HG03095 (cell line): ENCODE results near the gene SLC9A9.

ENCODE experiments used
- ATAC-seq: cut with Tn5 transposase; IDR thresholded peaks from one replicate; pipeline ENCODE4 v1.9.1; 2021; ENCODE audit warnings: moderate library complexity; ENCODE audit not compliant: unreplicated experiment

SLC9A9 gene

DNA sequence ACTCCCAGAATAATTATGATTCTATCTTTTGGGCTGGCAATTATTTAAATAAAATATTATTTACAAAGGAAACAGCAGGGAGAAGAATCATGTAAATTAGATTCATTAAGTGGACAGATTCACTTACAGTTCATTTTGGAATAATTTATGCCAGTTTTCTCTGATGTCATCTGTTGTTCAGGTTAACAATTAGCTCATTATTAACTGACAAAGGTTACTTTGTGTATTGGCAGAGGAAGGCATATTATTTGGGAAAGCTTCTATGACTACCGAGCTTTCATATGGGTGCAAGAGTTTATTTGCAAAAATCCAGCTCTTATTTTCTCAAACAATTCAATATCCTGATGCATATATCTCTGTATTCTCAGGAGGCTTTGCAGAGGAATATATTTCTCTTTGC, 504.3 kb downstream of the SLC9A9 start:
- no peak for ATAC-seq

DNA sequence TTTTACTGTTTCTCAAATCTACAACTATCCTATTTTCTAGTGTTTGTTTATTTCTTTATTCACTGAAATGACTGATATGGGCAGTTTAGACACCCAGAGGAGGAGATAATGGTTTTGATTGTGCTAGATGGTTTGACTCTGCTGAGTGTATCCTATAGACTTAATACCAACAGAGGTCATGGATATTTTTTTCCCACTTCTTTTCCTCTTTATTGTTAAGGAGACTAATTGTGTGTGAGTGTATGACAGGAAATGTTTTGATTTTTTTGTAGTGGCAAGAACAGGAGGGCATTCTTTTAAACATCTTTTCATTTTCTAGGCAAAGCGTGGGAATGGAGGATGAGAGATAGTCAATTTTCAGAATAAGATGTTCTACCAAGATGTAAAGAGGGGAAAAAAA, 505.2 kb downstream of the SLC9A9 start:
- ATAC-seq: no peak

DNA sequence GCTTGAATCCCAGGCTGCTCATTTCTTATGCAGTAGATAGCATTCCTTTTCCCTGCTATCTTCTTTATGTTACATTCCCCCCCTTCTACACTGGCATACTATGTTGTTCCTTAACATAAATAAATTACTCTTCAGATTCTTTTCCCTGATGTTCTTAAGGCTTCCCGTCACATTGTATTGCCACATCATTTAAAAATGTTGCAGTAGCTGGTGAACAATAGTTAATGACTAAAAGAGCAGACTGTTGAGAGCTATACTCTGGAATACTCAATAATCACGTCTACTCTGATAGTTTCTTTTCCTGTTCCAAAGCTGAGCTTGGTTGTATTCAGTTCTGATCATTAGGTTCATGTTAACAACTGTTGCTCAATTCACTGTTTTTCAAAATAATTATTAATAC, 508.8 kb downstream of the SLC9A9 start:
- ATAC-seq: no peak

DNA sequence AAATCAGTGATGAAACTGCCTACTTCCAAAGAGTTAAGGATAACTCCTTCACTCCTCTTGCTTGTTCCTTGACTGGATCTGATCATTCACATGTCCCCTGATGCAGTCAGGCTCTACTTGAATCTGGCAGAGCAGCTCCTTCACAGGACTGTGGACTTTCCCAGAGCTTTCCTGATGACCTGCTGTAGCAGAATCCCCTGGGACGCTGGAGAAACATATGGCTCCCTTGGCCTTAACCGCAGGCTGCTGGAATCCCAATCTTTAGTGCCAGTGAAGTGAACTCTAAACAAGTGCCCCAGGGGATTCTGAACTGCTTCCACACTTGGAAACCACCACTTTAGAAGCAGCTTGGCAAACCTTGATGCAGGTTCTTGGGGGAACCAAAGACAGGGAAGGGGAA, 510.9 kb downstream of the SLC9A9 start:
- no peak for ATAC-seq

DNA sequence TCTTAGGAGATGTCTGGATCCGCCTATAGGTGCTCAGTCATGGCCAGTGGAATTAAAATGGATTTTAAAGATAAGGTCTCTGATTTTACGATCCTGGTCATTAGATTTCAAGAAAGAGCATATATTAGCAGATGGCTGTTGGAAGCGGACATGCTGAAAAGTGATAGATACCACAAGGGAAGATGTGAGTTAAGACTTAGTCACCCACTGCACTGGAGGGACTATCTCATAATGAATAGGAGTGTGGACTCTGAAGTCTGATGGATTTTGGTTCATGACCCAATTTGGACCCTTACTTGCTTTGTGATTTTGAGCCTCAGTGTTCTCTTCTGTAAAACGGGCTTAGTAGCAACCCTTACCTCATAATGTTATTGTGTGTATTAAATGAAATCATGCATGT, 514.0 kb downstream of the SLC9A9 start:
- ATAC-seq: no peak

DNA sequence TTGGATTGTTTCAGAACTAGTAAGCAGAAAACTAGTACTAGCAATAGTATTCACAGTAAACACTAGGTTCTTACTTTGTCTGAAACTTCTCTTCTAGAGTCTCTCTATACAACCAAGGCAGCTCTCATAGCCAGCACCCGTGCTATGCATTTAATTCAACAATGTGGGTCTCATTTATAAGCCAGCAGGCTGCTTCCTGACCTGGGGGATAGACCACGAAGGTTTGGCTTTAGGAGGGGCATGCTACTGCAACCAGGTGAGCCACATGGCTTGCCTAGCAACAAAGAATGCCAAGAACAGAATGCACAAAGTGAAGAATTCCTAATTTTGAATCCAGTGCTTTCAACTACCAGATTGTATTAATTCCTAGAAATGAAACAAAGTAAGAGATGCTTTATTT, 514.9 kb downstream of the SLC9A9 start:
- no peak for ATAC-seq

DNA sequence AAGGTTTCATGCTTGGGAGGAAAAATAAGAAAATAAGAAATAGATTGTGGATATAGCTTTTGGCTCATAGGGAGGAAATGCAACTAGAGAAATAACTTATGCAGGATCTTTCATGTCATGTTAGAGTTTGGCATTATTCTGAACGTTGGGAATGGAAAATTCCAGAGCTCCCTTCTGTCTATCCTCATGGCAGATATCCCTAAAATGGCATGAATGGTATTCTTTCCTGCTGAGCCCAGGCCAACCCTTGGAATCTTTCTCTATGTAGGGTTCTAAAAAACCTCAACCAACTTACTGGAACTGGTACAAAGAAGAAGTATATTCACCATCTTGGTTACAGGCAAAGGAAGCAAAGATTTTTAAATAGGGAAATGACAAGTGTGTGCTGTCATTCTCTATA, 516.2 kb downstream of the SLC9A9 start:
- no peak for ATAC-seq

DNA sequence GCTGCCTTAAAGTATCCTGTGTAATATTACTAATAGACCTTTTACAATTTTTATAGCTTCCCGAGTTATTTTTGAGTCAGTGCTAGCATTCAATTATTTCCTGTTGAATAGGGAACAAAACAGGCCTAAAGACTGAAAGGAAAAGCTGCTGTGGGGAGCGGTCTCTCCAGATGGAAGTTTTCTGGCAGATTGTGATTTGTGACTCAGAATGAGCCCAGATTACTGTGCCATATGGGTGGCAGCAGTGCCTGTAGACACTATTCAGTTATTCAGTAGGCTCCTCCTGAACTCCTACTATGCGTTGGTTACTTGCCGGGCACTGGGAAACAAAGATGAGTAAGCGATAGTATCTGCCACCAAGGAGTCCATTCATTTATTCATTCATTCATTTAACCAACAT, 516.9 kb downstream of the SLC9A9 start:
- no peak for ATAC-seq

DNA sequence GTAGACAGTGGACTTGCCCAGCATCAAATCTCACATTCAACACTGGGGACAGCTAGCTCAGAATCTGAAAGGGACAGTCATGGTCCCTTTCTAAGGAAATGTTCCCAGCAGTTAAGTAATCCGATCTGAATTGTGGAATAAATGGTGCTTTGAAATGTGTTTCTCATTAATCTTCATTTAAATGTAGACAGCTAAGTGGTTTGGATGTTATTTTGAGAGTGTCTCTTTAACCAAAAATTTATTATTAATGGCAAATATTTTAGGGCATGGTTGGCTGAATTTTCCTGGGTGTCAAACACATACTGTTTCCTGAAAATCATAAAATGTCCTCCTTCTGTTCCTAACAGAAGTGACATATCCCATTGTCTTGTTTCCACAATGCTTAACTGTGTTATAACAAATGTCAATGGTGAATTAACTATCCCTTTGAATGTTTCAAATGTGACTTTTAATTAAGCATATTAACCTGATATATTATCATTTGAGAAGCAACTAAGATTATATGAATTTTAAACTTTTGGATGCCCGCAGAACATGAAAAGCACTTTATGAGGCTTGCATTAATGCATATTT, 517.9 kb downstream of the SLC9A9 start:
- no peak for ATAC-seq

DNA sequence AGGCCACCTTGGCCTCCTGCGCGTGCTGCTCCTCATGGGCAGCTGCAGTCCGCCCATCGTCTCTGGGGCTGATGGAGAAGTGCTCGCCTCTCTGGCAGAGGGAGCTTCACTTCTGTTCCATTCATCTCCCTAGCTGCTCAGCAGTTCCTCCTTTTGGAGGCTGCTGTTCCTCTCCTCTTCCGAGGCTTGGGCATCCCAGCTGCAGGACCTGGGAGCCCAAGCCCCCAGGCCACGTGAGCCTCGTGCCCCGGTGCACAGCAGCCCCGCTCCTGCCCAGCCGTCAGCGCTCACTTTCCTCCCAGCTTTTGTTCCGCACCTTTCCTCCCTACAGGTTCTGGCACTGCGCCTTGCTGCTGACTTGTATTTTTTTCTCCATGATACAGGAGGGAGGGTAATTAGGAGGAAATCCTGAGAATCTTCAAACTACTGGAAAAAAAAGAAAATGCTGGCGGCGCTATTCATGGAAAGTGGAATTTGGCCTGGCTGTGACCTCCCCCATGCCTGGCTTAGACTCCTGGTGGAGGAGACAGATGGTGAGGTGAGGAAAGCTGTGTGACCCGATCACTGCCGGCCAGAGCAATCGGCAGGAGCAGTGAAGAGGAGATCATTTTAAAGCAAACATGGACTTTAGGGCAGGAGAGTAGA, 518.6 kb downstream of the SLC9A9 start:
- ATAC-seq: no peak

DNA sequence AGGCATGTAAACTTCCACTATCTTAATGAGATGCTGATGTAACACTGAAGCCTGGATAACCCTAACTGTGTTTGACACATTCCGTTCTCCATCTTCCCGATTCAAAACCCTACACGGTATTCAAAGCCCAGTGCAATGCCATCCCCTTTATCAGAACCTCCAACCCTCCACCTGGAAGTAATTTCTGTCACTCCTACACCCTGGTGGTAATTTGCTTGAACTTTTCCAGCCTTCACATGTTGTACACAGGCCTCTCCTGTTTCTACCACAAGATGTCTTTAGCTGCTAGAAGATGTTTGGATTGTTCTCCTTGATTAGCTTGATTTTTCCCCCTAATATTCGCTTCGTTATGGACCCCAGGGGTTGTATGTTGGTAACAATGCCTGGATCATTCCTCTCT, 519.8 kb downstream of the SLC9A9 start:
- ATAC-seq: no peak

DNA sequence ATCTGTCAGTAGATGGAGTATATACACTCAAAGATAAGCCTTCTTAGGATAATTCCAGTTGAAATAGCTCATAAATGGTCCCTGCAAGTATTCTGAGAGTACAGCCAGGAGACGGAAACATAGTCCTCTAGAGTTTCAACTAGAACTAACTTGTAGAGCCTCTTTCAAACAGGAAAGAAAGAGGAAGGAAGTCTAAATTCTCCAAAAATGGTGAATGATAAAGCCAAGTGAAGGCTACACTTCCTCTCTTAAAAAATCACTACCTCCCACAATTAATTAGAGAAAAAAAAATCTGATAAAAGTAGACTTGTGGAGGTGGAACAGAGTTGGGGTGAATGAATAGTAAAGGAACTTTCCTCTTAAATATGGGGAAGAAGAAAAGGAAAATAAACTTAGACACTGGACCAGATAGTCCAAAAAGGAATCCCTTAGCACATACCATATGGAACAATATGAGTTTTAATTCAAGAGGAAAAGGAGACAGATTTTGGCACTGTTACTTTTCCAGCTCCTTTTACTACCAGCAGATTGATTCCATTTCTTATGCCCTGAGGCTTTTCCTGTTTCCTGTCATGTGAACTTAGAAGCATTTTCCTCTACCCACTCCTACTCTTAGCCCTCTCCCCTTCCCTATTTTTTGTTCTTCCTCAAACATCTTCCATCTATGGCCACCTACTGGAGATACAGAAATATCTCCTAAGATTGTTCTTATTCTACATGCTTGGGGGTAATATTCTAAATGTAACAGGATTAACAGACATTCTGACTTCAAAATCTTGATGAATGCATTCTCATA, 521.1 kb downstream of the SLC9A9 start:
- ATAC-seq: no peak

DNA sequence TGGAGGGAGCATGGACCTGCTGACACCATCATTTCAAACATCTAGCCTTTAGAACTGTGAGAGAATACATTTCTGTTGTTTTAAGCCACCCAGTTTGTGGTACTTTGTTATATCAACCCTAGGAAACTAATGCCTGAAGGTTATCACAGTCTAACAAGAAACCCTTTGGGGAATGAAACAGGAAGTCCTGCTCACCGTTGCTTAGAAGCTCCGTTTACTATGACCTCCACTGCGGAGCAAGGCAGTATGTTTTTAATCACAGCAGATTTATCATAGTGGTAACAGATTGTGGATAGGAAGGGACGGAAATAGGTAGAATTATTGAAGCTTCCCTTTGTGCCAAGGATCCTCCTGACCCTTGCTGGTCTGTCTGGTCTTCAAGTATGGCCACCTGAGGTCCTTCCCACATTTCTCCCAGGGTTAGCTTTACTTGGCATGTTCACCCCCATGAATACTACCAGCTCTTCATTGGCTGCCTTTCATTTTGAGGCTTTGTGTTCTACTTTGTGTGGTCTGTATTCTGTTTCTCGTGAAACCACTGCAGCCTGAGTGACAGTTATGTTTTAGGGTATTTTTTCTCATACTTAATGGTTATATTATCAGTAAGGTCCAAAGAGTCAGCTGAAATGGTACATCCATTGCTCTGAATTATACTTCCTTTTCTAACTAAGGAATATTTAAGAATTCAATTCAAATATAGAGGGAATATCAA, 527.1 kb downstream of the SLC9A9 start:
- no peak for ATAC-seq

DNA sequence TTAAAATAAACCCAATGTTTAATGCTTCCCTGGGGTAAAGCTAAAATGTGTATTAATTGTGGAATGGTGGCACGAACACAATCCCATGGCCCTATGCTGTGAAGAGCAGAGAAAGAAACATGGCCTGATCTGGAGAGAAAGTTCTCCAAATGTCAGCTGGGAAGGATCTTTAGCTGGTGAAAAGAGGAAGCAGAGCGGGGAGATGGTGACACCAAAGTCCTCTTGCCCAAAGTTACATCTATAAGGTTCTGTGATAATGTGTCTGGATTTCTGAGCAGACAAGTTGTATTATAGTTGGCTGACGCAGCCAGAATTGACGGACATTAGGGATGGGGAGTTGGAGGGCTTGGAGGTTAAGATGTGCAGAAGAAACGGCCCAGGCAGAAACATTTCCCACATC, 532.5 kb downstream of the SLC9A9 start:
- no peak for ATAC-seq

DNA sequence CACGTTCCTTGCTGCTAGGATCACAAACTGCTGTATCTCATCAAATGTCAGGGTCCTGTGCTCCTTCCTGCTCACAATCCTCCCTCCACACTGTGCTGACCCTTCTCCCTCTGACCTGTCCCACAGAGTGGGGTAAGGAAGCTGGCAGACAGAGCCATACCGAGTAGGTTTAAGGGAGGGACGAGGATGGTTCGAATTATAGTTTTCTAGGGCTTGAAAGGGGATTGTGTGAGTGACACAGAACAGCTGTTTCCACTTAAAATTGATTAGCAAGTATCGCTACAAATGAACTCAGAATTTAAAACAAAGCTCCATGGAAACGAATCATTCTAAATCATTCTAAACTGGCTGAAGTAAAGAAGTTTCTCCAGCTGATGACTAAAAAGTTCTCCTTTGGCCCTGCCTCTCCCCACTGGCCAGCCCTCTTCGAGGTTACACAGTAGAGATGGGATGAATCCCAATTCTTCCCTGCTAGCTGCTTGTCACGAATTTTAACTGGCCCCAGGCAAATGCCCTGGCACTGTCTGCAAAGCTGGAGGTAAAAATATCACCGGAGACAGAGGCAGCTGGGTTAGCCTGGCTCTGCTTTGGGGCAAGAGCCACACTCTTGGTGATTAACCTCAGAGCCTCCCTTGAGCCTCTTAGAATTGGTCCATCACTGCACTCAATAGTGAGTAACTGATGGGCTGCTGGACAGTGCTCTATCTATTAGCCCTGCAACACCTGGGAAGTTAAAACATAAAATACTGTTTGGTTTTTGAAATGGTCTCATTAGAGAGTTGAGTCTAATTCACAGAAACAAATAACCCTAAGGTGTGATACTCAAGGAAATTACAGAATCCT, 533.8 kb downstream of the SLC9A9 start:
- no peak for ATAC-seq

DNA sequence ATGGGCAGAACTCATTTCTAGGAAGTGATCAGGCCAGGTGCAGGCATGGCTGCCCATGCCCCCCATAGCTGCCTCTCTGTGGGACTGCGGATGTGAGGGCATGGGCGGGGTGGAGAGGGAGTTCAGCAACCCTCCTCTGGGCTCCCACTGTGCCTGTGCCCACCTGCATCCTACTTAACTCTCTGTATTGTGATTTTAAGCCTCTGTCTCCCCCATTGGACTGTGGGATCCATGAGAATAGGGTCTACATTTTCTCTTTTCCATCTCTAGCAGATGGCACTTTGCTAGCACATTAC, 534.4 kb downstream of the SLC9A9 start:
- no peak for ATAC-seq

DNA sequence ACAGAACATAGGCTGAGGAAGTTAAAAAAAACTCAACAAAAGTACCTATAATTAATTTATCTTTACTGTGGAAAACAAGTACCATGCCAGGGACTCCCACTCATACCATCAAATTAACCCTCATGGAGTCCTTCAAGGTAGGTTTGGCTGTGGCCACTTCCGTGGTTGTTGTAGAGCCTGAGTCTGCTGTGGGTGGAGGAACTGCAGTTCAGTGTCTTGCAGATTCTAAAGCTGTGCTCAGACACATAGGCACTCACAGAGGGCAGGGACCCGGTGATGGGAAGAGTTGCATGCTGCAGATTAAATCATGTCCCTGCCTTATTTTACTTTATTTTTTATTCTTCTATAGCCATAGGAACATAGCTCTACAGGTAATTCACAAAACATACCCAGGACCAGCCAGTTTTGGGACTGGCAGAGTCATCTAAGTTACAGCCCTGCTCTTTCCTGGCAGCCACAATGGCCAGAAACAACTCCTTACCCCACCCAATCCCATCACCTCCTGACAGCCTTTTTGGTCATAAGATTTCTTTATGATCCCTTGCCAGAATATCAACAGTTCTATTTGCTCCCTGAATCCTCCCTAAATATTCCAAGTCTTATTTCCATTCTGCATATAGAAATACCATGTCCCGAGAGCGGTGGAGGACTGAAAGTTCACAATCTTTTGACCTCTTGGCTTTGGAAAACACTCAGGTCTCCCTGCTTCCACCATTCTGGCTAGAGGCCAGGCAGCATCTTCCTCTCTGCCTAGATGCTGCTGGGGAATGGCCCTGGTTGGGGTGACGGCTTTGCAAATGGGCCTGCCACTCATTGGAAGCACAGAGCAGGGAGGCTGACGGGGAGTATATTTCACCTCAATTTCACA, 535.0 kb downstream of the SLC9A9 start:
- no peak for ATAC-seq

DNA sequence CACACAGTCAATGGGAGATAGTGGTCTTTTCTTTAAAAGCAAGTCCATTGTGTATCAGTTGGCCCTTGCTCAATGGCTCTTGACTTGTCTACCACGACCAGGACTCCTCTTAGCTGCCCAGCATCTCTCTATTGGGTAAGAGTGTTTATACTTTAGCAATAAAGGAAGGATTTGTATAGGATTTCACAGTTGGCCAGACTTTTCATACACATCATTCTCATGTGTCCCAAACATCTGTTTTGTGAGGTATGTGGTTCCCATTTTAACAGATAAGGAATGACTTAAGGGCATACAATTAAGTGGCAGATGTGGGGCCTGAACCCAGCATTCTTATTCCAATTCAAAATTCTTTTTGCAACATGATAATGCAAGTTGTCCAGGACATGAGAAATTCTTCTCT, 537.2 kb downstream of the SLC9A9 start:
- ATAC-seq: no peak

DNA sequence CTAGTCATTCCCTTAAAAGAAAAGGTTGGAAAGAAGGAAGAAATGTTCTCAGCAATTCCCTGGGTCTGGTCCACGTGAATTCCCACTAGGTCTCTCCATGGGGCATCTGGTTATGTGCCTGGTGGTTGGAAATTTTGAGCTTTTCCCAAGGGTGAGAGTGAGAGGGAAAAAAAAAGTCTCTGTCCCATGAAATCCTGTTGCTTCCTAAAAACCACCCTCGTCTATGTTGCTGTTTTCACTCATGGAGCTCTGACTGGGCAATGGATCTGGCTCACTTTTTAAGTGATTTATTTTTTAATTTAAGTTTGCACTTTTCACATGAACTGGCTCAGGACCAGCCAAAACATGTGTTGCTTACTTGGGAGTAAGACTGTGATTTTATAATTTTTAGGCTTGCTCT, 538.6 kb downstream of the SLC9A9 start:
- no peak for ATAC-seq

DNA sequence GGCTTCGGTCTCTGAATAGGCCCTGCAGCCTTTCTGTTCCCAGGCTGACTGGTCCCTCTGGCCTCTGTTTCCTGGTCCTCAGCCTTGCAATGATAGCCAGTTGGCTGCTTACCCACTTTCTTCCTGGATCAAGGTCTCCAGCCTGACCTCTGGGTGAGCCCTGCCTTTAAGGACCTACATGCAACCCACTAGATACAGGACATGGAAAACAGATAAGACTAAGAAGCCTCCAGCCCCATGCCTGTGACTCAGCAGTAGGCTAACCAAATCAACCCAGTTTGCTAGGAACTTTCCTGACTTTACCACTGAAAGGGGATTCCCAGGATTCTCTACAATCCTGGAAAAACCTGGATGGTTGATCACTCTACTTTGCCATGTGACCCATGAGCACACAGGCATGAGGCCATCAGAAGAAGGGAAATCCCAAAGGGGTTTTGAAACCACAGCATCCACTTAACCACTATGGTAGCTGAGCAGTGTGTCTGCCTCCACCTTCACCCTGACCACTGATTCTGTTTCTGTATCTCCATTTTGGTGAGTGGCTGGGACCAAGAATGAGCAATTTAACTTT, 540.6 kb downstream of the SLC9A9 start:
- no peak for ATAC-seq
